GM18951 (cell line): Measurements from ENCODE around the gene SRM.
"Not testable (repeated sequence)": the region's sequence is repeated elsewhere in the genome, so short reads cannot be mapped to it uniquely, and the experiment has no call there.

Experiments
- POLR2A ChIP-seq: IDR thresholded peaks from 4 replicates; pipeline ENCODE4 v1.6.1; 2011; ENCODE audit warnings: mild to moderate bottlenecking; ENCODE audit not compliant: insufficient read length, insufficient read depth; ENCODE audit errors: extremely low read depth
- in situ Hi-C: fragments of 300-500 bp; cut with MboI; formaldehyde crosslinking; loops from one replicate; pipeline ENCODE4 v1.12.0; 2022; ENCODE audit warnings: low sequenced_read_pairs, mixed read lengths, inconsistent platforms; ENCODE audit not compliant: unreplicated experiment

The SRM gene

GRCh38 chr1:11059968-11060830 lies at the start of gene SRM:
SRM (minus strand) TSS chr1:11060018; CDS start chr1:11059943, 75 bp downstream.
- peak; percentile 81 for TF ChIP-seq POLR2A
- in situ Hi-C loops, result no loop called here

- TF ChIP-seq POLR2A, result no peak
- in situ Hi-C loops, result no loop called here
Observed at GRCh38 chr1:11109047-11109760, 49.4 kb upstream of the SRM start.

GRCh38 chr1:11107599-11107998 lies 47.8 kb upstream of the SRM start:
- in situ Hi-C loops, result no loop called here
- no peak for TF ChIP-seq POLR2A

- no peak for TF ChIP-seq POLR2A
- in situ Hi-C loops, result no loop called here
Observed at GRCh38 chr1:11105586-11105985, 45.8 kb upstream of the SRM start.

GRCh38 chr1:11101347-11101746 lies 41.5 kb upstream of the SRM start:
- in situ Hi-C loops, result no loop called here
- TF ChIP-seq POLR2A, result no peak

- in situ Hi-C loops, result not testable (repeated sequence)
Observed at GRCh38 chr1:11100806-11101205, 41.0 kb upstream of the SRM start.

- TF ChIP-seq POLR2A, result no peak
- in situ Hi-C loops, result no loop called here
Observed at GRCh38 chr1:11100149-11100493, 40.3 kb upstream of the SRM start.

- peak; percentile 84 for TF ChIP-seq POLR2A
- in situ Hi-C loops, result no loop called here
Observed at GRCh38 chr1:11099310-11100148, 39.7 kb upstream of the SRM start, which contains the start of gene EXOSC10. EXOSC10 (minus strand) TSS chr1:11099869; CDS start chr1:11099831, 38 bp downstream.

- TF ChIP-seq POLR2A, result no peak
- in situ Hi-C loops, result no loop called here
Observed at GRCh38 chr1:11098931-11099309, 39.1 kb upstream of the SRM start.

GRCh38 chr1:11083784-11084183 lies 24.0 kb upstream of the SRM start:
- in situ Hi-C loops, result not testable (repeated sequence)

GRCh38 chr1:11080931-11081330 lies 21.1 kb upstream of the SRM start:
- TF ChIP-seq POLR2A, result no peak
- in situ Hi-C loops, result no loop called here

- in situ Hi-C loops, result no loop called here
- TF ChIP-seq POLR2A, result no peak
Observed at GRCh38 chr1:11078631-11079030, 18.8 kb upstream of the SRM start.

- in situ Hi-C loops, result not testable (repeated sequence)
Observed at GRCh38 chr1:11073398-11073797, 13.6 kb upstream of the SRM start.

- in situ Hi-C loops, result no loop called here
- TF ChIP-seq POLR2A, result no peak
Observed at GRCh38 chr1:11072216-11072917, 12.5 kb upstream of the SRM start.
